K562 (cell line): ENCODE measurements around the gene ZEB2. TPM values are rescaled to one million over a fixed set of nuclear protein-coding genes. Genes with fewer than 3 reads are reported as not detected.

Experiments
- ETV5 ChIP-seq: sonication (generic); formaldehyde crosslinking; IDR thresholded peaks from 2 replicates; pipeline ENCODE4 v1.4.0; 2020; ENCODE audit warnings: low read depth, mild to moderate bottlenecking, missing genetic modification reagents
- FIP1L1 ChIP-seq: fragments of 200-400 bp; formaldehyde crosslinking; IDR thresholded peaks from 2 replicates; pipeline ENCODE4 v1.6.1; 2018; ENCODE audit warnings: mild to moderate bottlenecking, low read depth, low read length; ENCODE audit not compliant: poor library complexity, severe bottlenecking
- GABPA ChIP-seq: fragments of 200-800 bp; sonication (Bioruptor generic); conservative IDR thresholded peaks from 2 replicates; pipeline ENCODE4 v1.6.1; 2016; ENCODE audit warnings: low read depth, missing genetic modification characterization, missing compliant biosample characterization
- GABPB1 ChIP-seq: sonication (generic); formaldehyde crosslinking; IDR thresholded peaks from 2 replicates; pipeline ENCODE4 v1.8.0; 2022; ENCODE audit warnings: mild to moderate bottlenecking, missing genetic modification reagents
- HEY1 ChIP-seq: fragments of 250-450 bp; sonication (Bioruptor Pico); IDR thresholded peaks from 2 replicates; pipeline ENCODE4 v1.5.0; 2020; ENCODE audit warnings: mild to moderate bottlenecking, moderate library complexity, borderline replicate concordance
- HOXB6 ChIP-seq: fragments of 250-450 bp; sonication (Bioruptor Pico); IDR thresholded peaks from 2 replicates; pipeline ENCODE4 v1.5.1; 2022; ENCODE audit warnings: mild to moderate bottlenecking, borderline replicate concordance
- PTTG1 ChIP-seq: fragments of 450-650 bp; IDR thresholded peaks from 2 replicates; pipeline ENCODE4 v1.6.1; 2016; ENCODE audit warnings: low read depth, mild to moderate bottlenecking, missing genetic modification characterization, missing compliant biosample characterization
- STAT5A ChIP-seq: IDR thresholded peaks from 2 replicates; pipeline ENCODE4 v1.6.1; 2012; ENCODE audit warnings: low read length, inconsistent platforms, borderline replicate concordance
- TAF1 ChIP-seq: IDR thresholded peaks from 2 replicates; pipeline ENCODE4 v1.6.1; 2011; ENCODE audit warnings: mild to moderate bottlenecking, low read length, moderate library complexity; ENCODE audit not compliant: insufficient read depth, control insufficient read depth, severe bottlenecking; ENCODE audit errors: extremely low read depth
- TAF15 ChIP-seq: fragments of 200-400 bp; formaldehyde crosslinking; IDR thresholded peaks from 2 replicates; pipeline ENCODE4 v1.6.1; 2017; ENCODE audit warnings: mild to moderate bottlenecking, low read depth, low read length, moderate library complexity
- ZFX ChIP-seq: sonication (generic); formaldehyde crosslinking; IDR thresholded peaks from 2 replicates; pipeline ENCODE4 v1.8.0; 2022; ENCODE audit warnings: mild to moderate bottlenecking, missing genetic modification reagents, moderate library complexity
- ZKSCAN1 ChIP-seq: fragments of 150-350 bp; IDR thresholded peaks from 2 replicates; pipeline ENCODE4 v1.6.1; 2016; ENCODE audit warnings: low read depth, low read length
- ZNF24 ChIP-seq: fragments of 450-650 bp; IDR thresholded peaks from 2 replicates; pipeline ENCODE4 v1.6.1; 2016
- ZNF316 ChIP-seq: fragments of 450-650 bp; IDR thresholded peaks from 2 replicates; pipeline ENCODE4 v1.6.1; 2016
- ZNF695 ChIP-seq: fragments of 450-650 bp; formaldehyde crosslinking; IDR thresholded peaks from 2 replicates; pipeline ENCODE4 v1.4.0; 2020; ENCODE audit warnings: mild to moderate bottlenecking, moderate library complexity
- polyA plus RNA-seq, 8 experiments: library from polyadenylated mRNA; depleted of rRNA in 4 of 8; stranded (reverse) in 5 of 8; unstranded in 3 of 8; fragments of >200 nt; fragmentation: Nextera tagmentation in 2 of 8; fragmentation: Illumina TruSeq in 1 of 8; extraction: Ambion mirVana in 2 of 8; extraction: Trizol in 1 of 8; gene quantifications; 2 replicates each; pipeline versions ENCODE4 v1.2.1 to v1.2.3, GENCODE V29; 2011 to 2014; ENCODE audit warnings: inconsistent platforms in 1 of 8, missing spikeins in 1 of 8
- total RNA-seq, 7 experiments: library from RNA; depleted of rRNA in 6 of 7; stranded (reverse); fragments of >200 nt in 6 of 7; fragmentation: Illumina TruSeq in 2 of 7; extraction: Trizol in 2 of 7; gene quantifications; 2 replicates each; pipeline versions ENCODE4 v1.2.1 to v1.2.3, GENCODE V29; 2011 to 2021; ENCODE audit warnings: low replicate concordance in 1 of 7
- TF ChIP-seq, protein P1 (sequence below), 3 experiments: fragments of 200-800 bp in 1 of 3; fragments of 250-450 bp in 1 of 3; fragments of 450-650 bp in 1 of 3; sonication (Bioruptor Pico) in 1 of 3; sonication (Bioruptor generic) in 1 of 3; formaldehyde crosslinking in 1 of 3; IDR thresholded peaks; 2 replicates each; pipeline versions ENCODE4 v1.6.1 to v1.8.0; 2016 to 2022; ENCODE audit warnings: mild to moderate bottlenecking in 2 of 3, missing genetic modification characterization in 2 of 3, missing compliant biosample characterization in 1 of 3, moderate library complexity in 1 of 3
- TF ChIP-seq, protein P2 (sequence below): fragments of 450-650 bp; IDR thresholded peaks from 2 replicates; pipeline ENCODE4 v1.6.1; 2017; ENCODE audit warnings: mild to moderate bottlenecking, moderate library complexity
- TF ChIP-seq, protein P3 (sequence below): fragments of 250-450 bp; sonication (Bioruptor Pico); IDR thresholded peaks from 2 replicates; pipeline ENCODE4 v1.8.0; 2021; ENCODE audit warnings: moderate library complexity, mild to moderate bottlenecking, inconsistent platforms
- TF ChIP-seq, protein P4 (sequence below), 2 experiments: IDR thresholded peaks; 2 replicates each; pipeline ENCODE4 v1.6.1; 2012; ENCODE audit warnings: improper control_type of control experiment in 2 of 2, low read depth in 2 of 2, low read length in 2 of 2, borderline replicate concordance in 1 of 2

The ZEB2 gene
- total and polyA plus RNA-seq, 9 of the 15 experiments (the other 6 are each of a cell fraction or from before 2014, with no cell fraction given): 15.1 to 113 (median 72.3) TPM

DNA sequence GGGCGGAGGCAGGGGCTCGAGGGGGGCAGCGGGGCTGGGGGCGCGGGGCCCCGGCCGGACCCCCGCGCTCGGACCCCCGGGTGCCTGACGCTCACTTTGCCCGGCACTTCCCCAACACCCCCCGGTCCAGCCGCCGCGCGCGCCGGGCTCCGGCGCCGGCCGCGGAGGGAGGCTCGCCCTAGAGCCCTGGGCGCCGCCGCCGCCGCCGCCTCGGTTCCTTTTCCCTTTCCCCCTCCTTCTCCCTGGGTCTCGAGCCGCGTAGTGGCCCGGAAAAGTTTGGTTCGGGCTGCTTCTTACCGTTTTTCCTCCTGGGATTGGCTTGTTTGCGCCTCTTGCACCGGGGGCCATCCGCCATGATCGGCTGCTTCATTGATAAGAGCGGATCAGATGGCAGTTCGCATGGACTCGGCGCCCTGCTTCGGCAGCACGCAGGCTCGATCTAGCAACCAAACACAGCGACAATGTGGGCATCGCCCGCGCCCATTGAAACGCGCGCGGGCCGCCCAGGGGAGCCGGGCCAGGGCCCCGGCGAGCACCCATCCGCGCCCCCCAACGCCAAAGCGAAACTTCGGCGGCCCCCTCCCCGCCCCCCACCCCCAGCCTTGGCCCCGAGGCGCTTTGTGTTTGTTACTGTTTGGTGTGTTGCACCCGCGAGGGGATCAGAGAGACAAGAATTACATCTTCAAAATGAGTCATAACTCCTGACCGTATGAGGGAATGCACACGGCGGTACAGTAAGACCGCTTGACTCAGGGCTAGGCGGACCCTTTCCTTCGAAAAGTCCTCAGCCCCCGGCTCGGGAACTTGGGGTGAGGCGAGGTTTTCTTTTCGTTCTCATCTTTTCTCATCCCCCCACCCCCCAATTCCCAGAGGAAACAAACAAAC is 2.7 kb downstream of the ZEB2 start (continued):
- TF ChIP-seq PTTG1 (tag) (no peak), FIP1L1 (peak; percentile 42), TAF1 (peak; percentile 53), GABPB1 (no peak), GABPA (no peak), HOXB6 (CRISPR knock-in tag) (no peak), ZNF24 (no peak), ZKSCAN1 (no peak), ZNF316 (no peak), HEY1 (CRISPR knock-in tag) (no peak), ZFX (0 out of 2 replicates have a peak, but pooled peaks have one; percentile 1), ETV5 (CRISPR knock-in tag) (no peak), STAT5A (no peak), TAF15 (no peak), ZNF695 (CRISPR knock-in tag) (no peak)
- TF ChIP-seq, protein P1, sequence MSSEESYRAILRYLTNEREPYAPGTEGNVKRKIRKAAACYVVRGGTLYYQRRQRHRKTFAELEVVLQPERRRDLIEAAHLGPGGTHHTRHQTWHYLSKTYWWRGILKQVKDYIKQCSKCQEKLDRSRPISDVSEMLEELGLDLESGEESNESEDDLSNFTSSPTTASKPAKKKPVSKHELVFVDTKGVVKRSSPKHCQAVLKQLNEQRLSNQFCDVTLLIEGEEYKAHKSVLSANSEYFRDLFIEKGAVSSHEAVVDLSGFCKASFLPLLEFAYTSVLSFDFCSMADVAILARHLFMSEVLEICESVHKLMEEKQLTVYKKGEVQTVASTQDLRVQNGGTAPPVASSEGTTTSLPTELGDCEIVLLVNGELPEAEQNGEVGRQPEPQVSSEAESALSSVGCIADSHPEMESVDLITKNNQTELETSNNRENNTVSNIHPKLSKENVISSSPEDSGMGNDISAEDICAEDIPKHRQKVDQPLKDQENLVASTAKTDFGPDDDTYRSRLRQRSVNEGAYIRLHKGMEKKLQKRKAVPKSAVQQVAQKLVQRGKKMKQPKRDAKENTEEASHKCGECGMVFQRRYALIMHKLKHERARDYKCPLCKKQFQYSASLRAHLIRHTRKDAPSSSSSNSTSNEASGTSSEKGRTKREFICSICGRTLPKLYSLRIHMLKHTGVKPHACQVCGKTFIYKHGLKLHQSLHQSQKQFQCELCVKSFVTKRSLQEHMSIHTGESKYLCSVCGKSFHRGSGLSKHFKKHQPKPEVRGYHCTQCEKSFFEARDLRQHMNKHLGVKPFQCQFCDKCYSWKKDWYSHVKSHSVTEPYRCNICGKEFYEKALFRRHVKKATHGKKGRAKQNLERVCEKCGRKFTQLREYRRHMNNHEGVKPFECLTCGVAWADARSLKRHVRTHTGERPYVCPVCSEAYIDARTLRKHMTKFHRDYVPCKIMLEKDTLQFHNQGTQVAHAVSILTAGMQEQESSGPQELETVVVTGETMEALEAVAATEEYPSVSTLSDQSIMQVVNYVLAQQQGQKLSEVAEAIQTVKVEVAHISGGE (CRISPR knock-in tag; IDR thresholded peaks at IDR 0.05): peak in 1 of 3 experiments; percentile 31; a peak in 1 of 6 replicates
- TF ChIP-seq, protein P2, sequence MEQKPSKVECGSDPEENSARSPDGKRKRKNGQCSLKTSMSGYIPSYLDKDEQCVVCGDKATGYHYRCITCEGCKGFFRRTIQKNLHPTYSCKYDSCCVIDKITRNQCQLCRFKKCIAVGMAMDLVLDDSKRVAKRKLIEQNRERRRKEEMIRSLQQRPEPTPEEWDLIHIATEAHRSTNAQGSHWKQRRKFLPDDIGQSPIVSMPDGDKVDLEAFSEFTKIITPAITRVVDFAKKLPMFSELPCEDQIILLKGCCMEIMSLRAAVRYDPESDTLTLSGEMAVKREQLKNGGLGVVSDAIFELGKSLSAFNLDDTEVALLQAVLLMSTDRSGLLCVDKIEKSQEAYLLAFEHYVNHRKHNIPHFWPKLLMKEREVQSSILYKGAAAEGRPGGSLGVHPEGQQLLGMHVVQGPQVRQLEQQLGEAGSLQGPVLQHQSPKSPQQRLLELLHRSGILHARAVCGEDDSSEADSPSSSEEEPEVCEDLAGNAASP: no peak
- TF ChIP-seq, protein P3, sequence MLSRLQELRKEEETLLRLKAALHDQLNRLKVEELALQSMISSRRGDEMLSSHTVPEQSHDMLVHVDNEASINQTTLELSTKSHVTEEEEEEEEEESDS (CRISPR knock-in tag): no peak
- TF ChIP-seq, protein P4, sequence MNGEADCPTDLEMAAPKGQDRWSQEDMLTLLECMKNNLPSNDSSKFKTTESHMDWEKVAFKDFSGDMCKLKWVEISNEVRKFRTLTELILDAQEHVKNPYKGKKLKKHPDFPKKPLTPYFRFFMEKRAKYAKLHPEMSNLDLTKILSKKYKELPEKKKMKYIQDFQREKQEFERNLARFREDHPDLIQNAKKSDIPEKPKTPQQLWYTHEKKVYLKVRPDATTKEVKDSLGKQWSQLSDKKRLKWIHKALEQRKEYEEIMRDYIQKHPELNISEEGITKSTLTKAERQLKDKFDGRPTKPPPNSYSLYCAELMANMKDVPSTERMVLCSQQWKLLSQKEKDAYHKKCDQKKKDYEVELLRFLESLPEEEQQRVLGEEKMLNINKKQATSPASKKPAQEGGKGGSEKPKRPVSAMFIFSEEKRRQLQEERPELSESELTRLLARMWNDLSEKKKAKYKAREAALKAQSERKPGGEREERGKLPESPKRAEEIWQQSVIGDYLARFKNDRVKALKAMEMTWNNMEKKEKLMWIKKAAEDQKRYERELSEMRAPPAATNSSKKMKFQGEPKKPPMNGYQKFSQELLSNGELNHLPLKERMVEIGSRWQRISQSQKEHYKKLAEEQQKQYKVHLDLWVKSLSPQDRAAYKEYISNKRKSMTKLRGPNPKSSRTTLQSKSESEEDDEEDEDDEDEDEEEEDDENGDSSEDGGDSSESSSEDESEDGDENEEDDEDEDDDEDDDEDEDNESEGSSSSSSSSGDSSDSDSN (IDR thresholded peaks at IDR 0.05; ENCODE audit: borderline replicate concordance in 1 of 2, low read depth in 2 of 2, low read length in 2 of 2): 0 out of 4 replicates have a peak, but pooled peaks of 1 of the 2 experiments have one; percentile 71
